NCI-H2107 (cell line): ENCODE data around the gene TRHDE.
"Not testable (repeated sequence)": the region's sequence is repeated elsewhere in the genome, so short reads cannot be mapped to it uniquely, and the experiment has no call there.

Experiments
- DNase-seq: peaks from one replicate; lab custom pipeline; 2025; lab: John Stamatoyannopoulos, UW

Gene TRHDE

GRCh38 chr12:72520044-72520678 is 248.0 kb downstream of the TRHDE start:
- not testable (repeated sequence) for DNase-seq

GRCh38 chr12:72521326-72521725 is 249.2 kb downstream of the TRHDE start:
- DNase-seq: no peak

GRCh38 chr12:72522411-72522810 is 250.2 kb downstream of the TRHDE start:
- DNase-seq: no peak

- no peak for DNase-seq
Observed at GRCh38 chr12:72523754-72524153, 251.6 kb downstream of the TRHDE start.

GRCh38 chr12:72535212-72535990 is 263.2 kb downstream of the TRHDE start:
- DNase-seq: no peak

- no peak for DNase-seq
Observed at GRCh38 chr12:72540811-72541210, 268.6 kb downstream of the TRHDE start.

GRCh38 chr12:72543777-72544467 is 271.8 kb downstream of the TRHDE start:
- DNase-seq: no peak

- DNase-seq: no peak
Observed at GRCh38 chr12:72546106-72546505, 273.9 kb downstream of the TRHDE start.

GRCh38 chr12:72547573-72547972 is 275.4 kb downstream of the TRHDE start:
- no peak for DNase-seq

GRCh38 chr12:72549184-72549583 is 277.0 kb downstream of the TRHDE start:
- DNase-seq: no peak

- no peak for DNase-seq
Observed at GRCh38 chr12:72560003-72560769, 288.0 kb downstream of the TRHDE start.

GRCh38 chr12:72570601-72571000 is 298.4 kb downstream of the TRHDE start:
- no peak for DNase-seq

- DNase-seq: no peak
Observed at GRCh38 chr12:72574138-72574537, 302.0 kb downstream of the TRHDE start.

GRCh38 chr12:72578327-72578726 is 306.2 kb downstream of the TRHDE start:
- no peak for DNase-seq

GRCh38 chr12:72586456-72586855 is 314.3 kb downstream of the TRHDE start:
- no peak for DNase-seq

- DNase-seq: no peak
Observed at GRCh38 chr12:72602581-72602980, 330.4 kb downstream of the TRHDE start.

GRCh38 chr12:72605975-72606374 is 333.8 kb downstream of the TRHDE start:
- no peak for DNase-seq

GRCh38 chr12:72610342-72610741 is 338.2 kb downstream of the TRHDE start:
- DNase-seq: no peak

GRCh38 chr12:72610854-72611358 is 338.7 kb downstream of the TRHDE start:
- no peak for DNase-seq

- no peak for DNase-seq
Observed at GRCh38 chr12:72612171-72612570, 340.0 kb downstream of the TRHDE start.

- no peak for DNase-seq
Observed at GRCh38 chr12:72618764-72619163, 346.6 kb downstream of the TRHDE start.

- DNase-seq: no peak
Observed at GRCh38 chr12:72622556-72622955, 350.4 kb downstream of the TRHDE start.
